GM12892 (cell line): ENCODE data around the gene TNFAIP8L1.

Experiments
- POLR2A ChIP-seq: IDR thresholded peaks from 2 replicates; pipeline ENCODE4 v1.6.1; 2011; ENCODE audit warnings: low read depth, low read length, control low read depth
- POLR2AphosphoS5 ChIP-seq: IDR thresholded peaks from 2 replicates; pipeline ENCODE4 v1.6.1; 2011; ENCODE audit warnings: low read depth, low read length, control low read depth
- TAF1 ChIP-seq: IDR thresholded peaks from 2 replicates; pipeline ENCODE4 v1.6.1; 2011; ENCODE audit warnings: low read depth, mild to moderate bottlenecking, control low read depth, low read length, borderline replicate concordance

DNA sequence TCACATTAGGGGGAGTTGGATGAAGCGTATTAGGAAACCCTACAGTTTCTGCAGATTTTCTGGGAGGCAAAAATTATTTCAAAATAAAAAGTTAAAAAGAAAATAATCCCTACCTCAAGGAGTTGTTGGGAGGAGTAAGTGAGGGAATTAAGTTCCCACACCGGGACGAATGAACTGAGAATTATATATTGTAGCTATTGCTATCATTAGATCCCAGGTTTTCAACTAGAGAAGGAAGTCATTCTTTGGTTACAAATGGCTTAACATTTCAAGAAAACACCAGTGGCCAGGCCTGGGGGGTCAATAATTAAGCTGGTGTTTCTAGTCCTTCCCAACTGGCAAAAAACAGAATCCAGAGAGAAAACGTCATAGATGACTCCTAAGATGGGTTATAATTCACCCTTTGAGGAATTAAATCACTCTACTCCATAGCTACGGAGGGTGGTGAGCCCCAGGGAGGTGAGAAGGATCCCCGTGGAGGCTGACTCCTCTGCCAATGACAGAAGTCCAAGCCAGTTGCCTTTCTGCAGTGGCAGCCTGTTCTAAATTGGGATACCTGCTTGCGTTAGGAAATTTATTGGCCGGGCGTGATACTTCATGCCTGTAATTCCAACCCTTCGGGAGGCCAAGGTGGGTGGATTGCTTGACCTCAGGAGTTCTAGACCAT is 32.0 kb downstream of the TNFAIP8L1 start:
- TF ChIP-seq POLR2A (no peak), POLR2AphosphoS5 (no peak), TAF1 (no peak)
